GM21825 (cell line): ENCODE results near the gene ZNF367.
"Not testable (repeated sequence)": the region's sequence is repeated elsewhere in the genome, so short reads cannot be mapped to it uniquely, and the experiment has no call there.

ENCODE experiments used
- ATAC-seq: cut with Tn5 transposase; IDR thresholded peaks from one replicate; pipeline ENCODE4 v1.9.1; 2021; ENCODE audit warnings: mild to moderate bottlenecking, moderate library complexity; ENCODE audit not compliant: unreplicated experiment

ZNF367 gene

DNA sequence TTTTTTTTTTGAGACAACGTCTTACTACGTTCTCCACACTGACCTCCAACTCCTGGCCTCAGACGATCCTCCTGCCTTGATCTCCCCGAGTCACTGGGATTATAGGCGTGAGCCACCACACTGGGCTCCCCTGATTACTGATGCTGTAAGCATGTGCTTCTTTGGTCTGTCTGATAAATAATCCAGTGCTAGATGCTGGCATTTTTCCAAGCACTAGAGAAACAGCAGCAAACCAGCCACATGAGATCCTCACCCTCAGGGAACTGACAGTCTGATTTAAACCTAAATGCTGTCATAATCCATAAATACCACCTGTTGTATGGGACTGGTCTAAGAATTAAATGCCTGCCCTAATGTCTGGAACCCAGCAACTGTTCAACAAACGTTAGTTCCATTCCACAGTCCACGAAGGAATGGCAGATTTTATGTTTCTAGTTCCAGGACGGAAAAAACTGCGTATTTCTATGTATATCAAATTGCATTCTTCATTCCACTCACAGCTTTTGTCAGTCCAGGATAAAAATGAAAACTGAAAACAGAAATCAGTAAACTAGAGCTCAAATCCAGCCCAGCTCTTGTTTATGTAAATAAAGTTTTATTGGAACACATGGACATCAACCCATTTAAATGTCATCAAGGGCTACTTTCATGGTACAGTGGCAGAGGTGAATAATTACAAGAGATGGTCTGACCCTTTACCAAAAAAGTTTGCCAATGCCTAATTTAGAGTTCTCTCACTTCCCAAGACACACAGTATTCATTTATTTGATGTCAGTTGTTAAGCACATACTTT lies 54.8 kb downstream of the ZNF367 start:
- no peak for ATAC-seq

- ATAC-seq = not testable (repeated sequence)
Measured at GRCh38 chr9:96362119-96362518, 56.1 kb downstream of the ZNF367 start.

GRCh38 chr9:96361668-96362067 lies 56.5 kb downstream of the ZNF367 start:
- ATAC-seq = no peak

DNA sequence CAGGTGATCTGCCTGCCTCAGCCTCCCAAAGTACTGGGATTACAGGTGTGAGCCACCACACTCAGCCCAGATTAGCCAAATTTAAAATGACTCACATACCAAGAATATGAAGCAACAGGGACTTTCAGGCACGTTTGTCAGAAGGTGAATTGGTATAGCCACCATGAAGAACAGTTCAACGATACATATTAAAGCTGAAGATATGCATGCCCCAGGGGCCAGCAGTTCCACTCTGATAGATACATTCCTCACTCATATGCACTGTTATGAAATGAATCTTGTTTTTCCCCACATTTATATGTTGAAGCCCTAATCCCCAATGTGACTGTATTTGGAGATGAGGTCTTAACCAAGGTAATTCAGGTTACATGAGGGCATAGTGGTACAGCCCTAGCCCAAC lies 57.2 kb downstream of the ZNF367 start:
- no peak for ATAC-seq

DNA sequence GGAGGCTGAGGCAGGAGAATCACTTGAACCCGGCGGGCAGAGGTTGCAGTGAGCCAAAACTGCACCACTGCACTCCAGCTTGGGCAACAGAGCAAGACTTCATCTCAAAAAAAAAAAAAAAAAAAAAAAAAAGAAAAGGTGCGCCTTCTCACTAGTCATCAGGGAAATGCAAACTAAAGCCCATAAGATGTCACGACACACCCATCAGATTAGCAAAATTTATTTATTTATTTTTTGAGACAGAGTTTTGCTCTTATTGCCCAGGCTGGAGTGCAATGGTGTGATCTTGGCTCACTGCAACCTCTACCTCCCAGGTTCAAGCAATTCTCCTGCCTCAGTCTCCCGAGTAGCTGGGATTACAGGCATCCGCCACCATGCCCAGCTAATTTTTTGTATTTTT lies 57.6 kb downstream of the ZNF367 start:
- ATAC-seq = not testable (repeated sequence)

- ATAC-seq = no peak
Measured at GRCh38 chr9:96350866-96351265, 67.3 kb downstream of the ZNF367 start.

DNA sequence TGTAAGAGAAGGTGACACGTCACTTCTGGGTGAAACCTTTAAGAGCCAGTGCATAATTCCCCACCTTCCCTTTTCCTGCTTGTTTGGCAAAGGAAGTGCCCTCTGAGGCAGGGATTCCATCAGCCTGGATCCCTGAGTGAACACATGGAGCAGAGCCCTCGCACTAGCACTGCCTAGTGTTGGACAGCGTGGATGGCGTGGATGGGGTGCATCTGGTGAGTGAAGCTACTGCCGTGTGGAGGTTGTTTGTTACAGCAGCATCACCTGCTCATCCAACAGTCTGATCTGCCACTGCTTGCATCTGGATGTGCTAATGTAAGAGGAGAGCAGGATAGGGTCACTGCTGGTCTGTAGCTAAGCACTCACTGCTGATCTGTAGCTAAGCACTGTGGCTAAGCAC lies 69.9 kb downstream of the ZNF367 start:
- ATAC-seq = no peak

DNA sequence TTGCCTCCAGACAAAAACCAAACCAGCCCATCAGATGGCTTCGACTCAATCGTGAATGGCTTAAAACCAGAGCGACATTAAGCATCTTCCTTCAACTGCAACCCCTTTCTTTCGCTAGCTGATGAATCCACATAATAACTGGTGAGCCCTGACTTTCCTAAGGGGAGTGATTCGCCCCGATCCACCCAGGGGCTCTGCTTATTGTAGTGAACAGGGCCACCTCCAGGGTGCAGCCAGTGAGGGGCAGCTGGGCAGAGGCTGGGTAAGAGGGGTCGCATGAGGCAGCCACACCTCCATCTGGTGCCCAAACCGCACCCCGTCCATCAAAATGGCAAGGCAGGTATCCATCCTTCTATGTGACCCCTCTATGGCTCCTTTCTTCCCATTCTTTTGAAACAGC lies 72.6 kb downstream of the ZNF367 start:
- ATAC-seq = no peak

GRCh38 chr9:96344458-96345180 lies 73.6 kb downstream of the ZNF367 start:
- no peak for ATAC-seq

- ATAC-seq = no peak
Measured at GRCh38 chr9:96343515-96344360, 74.4 kb downstream of the ZNF367 start.

GRCh38 chr9:96342571-96343245 lies 75.5 kb downstream of the ZNF367 start:
- ATAC-seq = no peak

- ATAC-seq = no peak
Measured at GRCh38 chr9:96340707-96341106, 77.5 kb downstream of the ZNF367 start.

- ATAC-seq = no peak
Measured at GRCh38 chr9:96338299-96338698, 79.9 kb downstream of the ZNF367 start.
